SK-N-MC (cell line): Measurements from ENCODE around the gene MS4A4E.
"Not testable (repeated sequence)": the region's sequence is repeated elsewhere in the genome, so short reads cannot be mapped to it uniquely, and the experiment has no call there.

Source experiments
- DNase-seq: peaks from one replicate; pipeline ENCODE4 v3.0.0-alpha.2; 2011; ENCODE audit warnings: low read depth, low spot score
- H3K27ac ChIP-seq: fragments of 200-600 bp; sonication (generic); 2 replicates; pipeline ENCODE4 v1.5.1; 2016; ENCODE audit warnings: mixed run types
- H3K36me3 ChIP-seq: fragments of 200-600 bp; sonication (generic); 2 replicates; pipeline ENCODE4 v1.6.1; 2017; ENCODE audit warnings: antibody characterized with exemption, low read length, mixed read lengths; ENCODE audit not compliant: insufficient read depth
- H3K4me3 ChIP-seq: fragments of 200-600 bp; sonication (generic); 2 replicates; pipeline ENCODE4 v1.5.1; 2016
- H3K9ac ChIP-seq: fragments of 200-600 bp; sonication (generic); 2 replicates; pipeline ENCODE4 v1.8.0; 2017; ENCODE audit warnings: mixed run types, mixed read lengths; ENCODE audit not compliant: insufficient read length
- H3K9me3 ChIP-seq: fragments of 200-600 bp; sonication (generic); 2 replicates; pipeline ENCODE4 v1.6.1; 2017; ENCODE audit warnings: low read depth, mild to moderate bottlenecking, antibody characterized with exemption, low read length, moderate library complexity, mixed read lengths
- EZH2 ChIP-seq: fragments of 200-600 bp; sonication (generic); IDR thresholded peaks from one replicate; pipeline ENCODE4 v1.6.1; 2017; ENCODE audit warnings: antibody characterized with exemption
- FOXP2 ChIP-seq: optimal IDR thresholded peaks from 2 replicates; pipeline ENCODE3; 2011; ENCODE audit warnings: mild to moderate bottlenecking, moderate library complexity; ENCODE audit not compliant: insufficient read depth; ENCODE audit errors: extremely low read length, control extremely low read depth
- POLR2AphosphoS5 ChIP-seq: IDR thresholded peaks from 2 replicates; pipeline ENCODE4 v1.6.1; 2012; ENCODE audit warnings: mild to moderate bottlenecking, low read depth, low read length, borderline replicate concordance

MS4A4E gene

DNA sequence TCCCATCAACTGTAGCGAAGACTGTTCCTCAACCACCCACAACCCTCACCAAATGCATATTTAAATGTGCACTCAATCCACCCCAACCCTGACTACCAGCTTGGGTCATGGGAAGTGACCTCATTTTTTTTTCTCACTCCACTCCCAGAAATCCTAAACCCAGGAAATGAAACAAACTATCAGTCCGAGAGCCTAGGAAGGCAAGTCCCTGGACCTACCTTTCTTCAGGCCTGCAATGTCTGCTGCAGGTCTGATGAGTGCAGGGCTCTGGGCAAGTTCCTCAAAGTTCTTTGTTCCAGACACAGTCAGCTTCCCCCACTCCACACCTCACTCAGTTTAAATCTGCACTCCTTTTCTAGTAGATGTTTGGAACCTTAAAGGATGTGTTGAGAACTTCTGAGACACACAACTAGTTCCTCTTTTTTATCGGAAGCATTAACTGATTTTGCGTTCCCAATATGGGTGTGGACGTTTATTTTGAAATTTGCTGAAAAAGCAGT, at the start of gene MS4A4E:
TSS of gene MS4A4E (minus strand) at position 398 of the 500 bp plus-strand sequence. CDS start 13,082 bp downstream, outside the sequence.
- Histone ChIP-seq H3K4me3 (no peak within 1 kb of the TSS), H3K27ac (no peak within 1 kb of the TSS)

DNA sequence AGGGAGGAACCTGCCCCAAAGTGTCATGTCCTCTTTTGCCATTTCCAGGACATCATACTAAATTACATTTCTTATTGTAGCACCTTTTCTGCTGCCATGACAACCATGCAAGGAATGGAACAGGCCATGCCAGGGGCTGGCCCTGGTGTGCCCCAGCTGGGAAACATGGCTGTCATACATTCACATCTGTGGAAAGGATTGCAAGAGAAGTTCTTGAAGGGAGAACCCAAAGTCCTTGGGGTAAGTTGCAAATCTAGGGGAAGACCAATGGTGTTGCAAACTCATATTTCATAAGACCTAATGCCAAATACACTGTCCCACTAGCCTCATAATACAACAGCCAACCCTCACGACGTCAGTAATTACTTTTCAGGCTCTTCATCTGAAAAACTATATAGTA, 49.2 kb upstream of the MS4A4E start:
- Histone ChIP-seq H3K36me3 (no peaks in the 10 kb centered on the region), H3K4me3 (no peak overlapping the region), H3K27ac (no peak overlapping the region), H3K9ac (no peak overlapping the region), H3K9me3 (no peaks in the 10 kb centered on the region)
- DNase-seq: no peak
- TF ChIP-seq EZH2 (no peak), FOXP2 (no peak), POLR2AphosphoS5 (no peak)

More for the DNA sequence above, at the start of gene MS4A4E:
- no peak for DNase-seq
- no peak within 1 kb of the TSS for H3K9ac ChIP-seq
- no peaks in the 10 kb centered on the region for H3K36me3 ChIP-seq
- no peaks in the 10 kb centered on the region for H3K9me3 ChIP-seq
- no peak for TF ChIP-seq FOXP2
- no peak for TF ChIP-seq POLR2AphosphoS5
- no peak for TF ChIP-seq EZH2

DNA sequence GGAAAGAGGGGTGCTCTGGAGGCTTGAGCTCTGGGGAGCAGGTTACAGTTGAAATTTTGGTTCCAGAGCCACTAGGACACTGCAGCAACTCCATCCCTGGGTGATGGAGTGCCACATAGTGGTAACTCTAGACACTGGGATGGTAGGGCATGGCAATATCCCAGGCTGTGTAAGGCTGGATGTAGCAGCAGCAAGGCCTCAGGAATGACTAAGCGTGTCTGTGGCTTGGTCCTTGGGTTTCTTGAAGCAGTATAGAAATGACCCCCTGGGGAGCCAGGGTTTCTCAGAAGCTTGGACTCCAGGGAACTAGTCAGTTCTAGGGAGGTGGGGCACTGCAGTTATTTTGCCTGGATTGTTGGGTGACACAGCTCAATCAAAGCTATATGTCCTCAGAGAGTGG, 45.6 kb upstream of the MS4A4E start:
- no peak for DNase-seq
- TF ChIP-seq POLR2AphosphoS5 (no peak), FOXP2 (no peak), EZH2 (no peak)
- Histone ChIP-seq H3K9me3 (no peaks in the 10 kb centered on the region), H3K4me3 (no peak overlapping the region), H3K27ac (no peak overlapping the region), H3K36me3 (no peaks in the 10 kb centered on the region), H3K9ac (no peak overlapping the region)

DNA sequence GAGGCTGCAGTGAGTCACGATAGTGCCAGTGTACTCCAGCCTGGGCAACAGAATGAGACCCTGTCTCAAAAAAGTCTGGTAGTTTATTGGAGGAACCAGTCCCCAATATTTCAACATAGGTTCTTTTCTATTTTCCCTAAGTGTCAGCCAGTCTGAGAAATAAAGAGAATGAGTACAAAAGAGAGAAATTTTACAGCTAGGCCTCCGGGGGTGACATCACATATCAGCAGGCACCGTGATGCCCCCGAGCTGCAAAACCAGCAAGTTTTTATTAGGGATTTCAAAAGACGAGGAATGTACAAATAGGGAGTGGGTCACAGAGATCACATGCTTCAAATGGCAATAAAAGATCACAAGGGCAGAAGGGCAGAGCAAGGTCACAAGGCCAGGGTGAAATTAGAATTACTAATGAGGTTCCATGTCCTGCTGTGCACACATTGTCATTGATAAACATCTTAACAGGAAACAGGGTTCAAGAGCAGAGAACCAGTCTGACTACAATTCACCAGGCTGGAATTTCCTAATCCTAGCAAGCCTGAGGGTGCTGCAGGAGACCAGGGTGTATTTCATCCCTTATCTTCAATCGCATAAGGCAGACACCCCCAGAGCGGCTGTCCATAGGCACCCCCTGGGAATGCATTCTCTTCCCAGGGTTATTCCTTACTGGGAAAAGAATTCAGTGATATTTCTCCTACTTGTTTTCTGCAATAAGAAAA, 42.6 kb upstream of the MS4A4E start:
- H3K9me3 ChIP-seq, H3K9ac ChIP-seq, H3K36me3 ChIP-seq, H3K4me3 ChIP-seq, H3K27ac ChIP-seq: not testable (repeated sequence)
- DNase-seq: peak; percentile 3

DNA sequence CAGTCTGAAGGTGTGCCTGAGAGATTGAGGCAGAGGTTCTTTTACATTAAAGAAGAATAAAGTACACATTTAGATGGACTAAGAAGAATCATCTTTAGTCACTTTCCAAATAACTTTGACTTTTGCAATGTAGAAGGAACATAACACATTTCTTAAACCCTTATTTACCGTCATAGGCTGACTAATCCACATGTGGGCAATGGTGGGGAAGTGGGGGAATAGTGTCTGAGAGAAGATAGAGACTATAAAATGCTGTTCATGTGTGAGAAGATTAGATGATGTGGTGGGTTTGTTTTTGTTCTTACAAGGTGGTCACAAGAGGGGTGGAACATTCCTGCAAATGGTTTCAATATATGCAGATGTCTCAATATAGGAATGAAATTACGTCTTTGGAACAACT, 39.3 kb upstream of the MS4A4E start:
- Histone ChIP-seq H3K9ac (no peak overlapping the region), H3K36me3 (no peaks in the 10 kb centered on the region), H3K27ac (no peak overlapping the region), H3K4me3 (no peak overlapping the region), H3K9me3 (no peaks in the 10 kb centered on the region)
- no peak for TF ChIP-seq EZH2
- TF ChIP-seq POLR2AphosphoS5: no peak
- TF ChIP-seq FOXP2: no peak
- no peak for DNase-seq

DNA sequence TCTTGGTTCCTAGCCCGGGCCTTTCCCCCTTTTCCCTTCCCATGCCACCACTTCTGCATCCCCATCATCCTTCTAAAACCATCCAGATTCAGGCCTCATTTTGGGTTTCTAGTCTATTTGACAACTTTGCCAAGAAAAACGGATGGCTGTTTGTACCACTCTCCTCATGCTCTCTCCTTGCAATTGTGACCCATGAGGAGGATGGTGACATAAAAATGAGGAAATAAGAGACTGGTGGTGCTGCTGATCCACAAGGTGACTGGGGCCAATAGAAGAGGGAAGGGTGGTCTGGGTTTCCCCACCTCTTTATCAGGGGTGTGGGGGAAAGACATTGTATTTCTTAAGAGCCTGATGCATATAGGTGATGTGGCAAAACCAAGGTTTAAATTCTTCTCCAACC, 38.5 kb upstream of the MS4A4E start:
- H3K9ac ChIP-seq: no peak overlapping the region
- H3K9me3 ChIP-seq: no peaks in the 10 kb centered on the region
- no peak overlapping the region for H3K27ac ChIP-seq
- TF ChIP-seq POLR2AphosphoS5 (no peak), EZH2 (no peak), FOXP2 (no peak)
- H3K4me3 ChIP-seq: no peak overlapping the region
- DNase-seq: no peak
- H3K36me3 ChIP-seq: no peaks in the 10 kb centered on the region

DNA sequence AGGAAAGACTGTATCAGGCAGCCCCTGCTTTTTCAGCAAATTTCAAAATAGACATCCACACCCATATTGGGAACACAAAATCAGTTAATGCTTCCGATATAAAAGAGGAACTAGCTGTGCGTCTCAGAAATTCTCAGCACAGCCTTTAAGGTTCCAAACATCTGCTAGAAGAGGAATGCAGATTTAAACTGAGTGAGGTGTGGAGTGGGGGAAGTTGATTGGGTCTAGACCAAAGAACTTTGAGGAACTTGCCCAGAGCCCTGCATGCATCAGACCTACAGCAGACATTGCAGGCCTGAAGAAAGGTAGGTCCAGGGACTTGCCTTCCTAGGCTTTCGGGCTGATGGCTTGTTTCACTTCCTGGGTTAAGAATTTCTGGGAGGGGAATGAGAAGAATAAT, 37.5 kb upstream of the MS4A4E start, which contains the start of gene MS4A4A:
TSS of gene MS4A4A (plus strand) at position 255 of the 400 bp plus-strand sequence. CDS start at position 265, 10 bp downstream.
- no peak for DNase-seq
- no peak within 1 kb of the TSS for H3K4me3 ChIP-seq
- H3K9ac ChIP-seq: no peak within 1 kb of the TSS

DNA sequence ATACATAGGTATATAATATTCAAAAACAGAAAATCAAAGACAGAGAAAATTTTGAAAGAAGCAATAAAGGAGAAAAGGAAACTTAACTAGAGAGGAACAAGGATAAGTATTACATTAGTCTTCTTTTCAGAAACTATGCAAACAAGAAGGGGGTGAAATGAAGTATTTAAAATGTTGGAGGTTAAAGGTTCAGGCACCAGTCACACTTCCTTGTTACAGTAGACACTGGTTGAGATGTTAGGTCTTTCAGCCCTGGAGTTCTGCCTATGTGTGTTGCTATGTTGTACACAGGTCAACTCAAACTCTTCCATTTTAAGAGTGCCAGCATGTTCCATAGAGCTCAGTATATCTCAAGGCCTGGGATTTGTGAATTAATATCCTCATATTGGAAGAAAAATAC, 31.5 kb upstream of the MS4A4E start:
- Histone ChIP-seq H3K9ac (no peak overlapping the region), H3K4me3 (no peak overlapping the region), H3K9me3 (no peaks in the 10 kb centered on the region), H3K36me3 (no peaks in the 10 kb centered on the region), H3K27ac (no peak overlapping the region)
- no peak for DNase-seq
- TF ChIP-seq POLR2AphosphoS5 (no peak), FOXP2 (no peak), EZH2 (no peak)

More for the DNA sequence above, 37.5 kb upstream of the MS4A4E start, which contains the start of gene MS4A4A:
- no peaks in the 10 kb centered on the region for H3K9me3 ChIP-seq
- TF ChIP-seq FOXP2 (no peak), EZH2 (no peak), POLR2AphosphoS5 (no peak)
- H3K27ac ChIP-seq: no peak within 1 kb of the TSS
- H3K36me3 ChIP-seq: no peaks in the 10 kb centered on the region
